CD4-positive, alpha-beta T cell treated with Interleukin-21 for 1 hour (primary cell): Measurements from ENCODE around the gene FGF21.
"Not testable (repeated sequence)": the region's sequence is repeated elsewhere in the genome, so short reads cannot be mapped to it uniquely, and the experiment has no call there.

Source experiments
- DNase-seq: peaks from one replicate; pipeline ENCODE4 v3.0.0-alpha.2; 2020

Gene FGF21

GRCh38 chr19:48752496-48753365 is 2.6 kb upstream of the FGF21 start, which contains the start of gene FUT1:
Gene FUT1, minus strand, starts transcription at chr19:48752641. Its CDS starts 1,360 bp downstream, at chr19:48751281.
- peak; percentile 47 for DNase-seq

- no peak for DNase-seq
Observed at GRCh38 chr19:48755787-48756186, 463 bp downstream of the FGF21 start.

- DNase-seq, result no peak
Observed at GRCh38 chr19:48756212-48756611, 888 bp downstream of the FGF21 start.

DNA sequence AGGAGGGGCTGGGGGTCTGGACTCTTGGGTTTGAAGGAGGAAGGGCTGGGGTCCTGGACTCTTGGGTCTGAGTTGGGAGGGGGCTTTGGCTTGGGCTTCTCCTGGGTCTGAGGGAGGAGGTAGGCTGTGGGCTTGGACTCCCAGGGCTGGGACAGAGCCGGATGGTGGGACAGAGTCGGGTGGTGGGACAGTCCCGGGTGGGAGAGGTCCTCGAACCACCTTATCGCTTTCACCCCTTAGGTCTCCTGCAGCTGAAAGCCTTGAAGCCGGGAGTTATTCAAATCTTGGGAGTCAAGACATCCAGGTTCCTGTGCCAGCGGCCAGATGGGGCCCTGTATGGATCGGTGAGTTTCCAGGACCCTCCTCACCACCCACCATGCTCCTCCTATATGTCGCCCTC is 1.4 kb downstream of the FGF21 start:
- DNase-seq, result no peak

DNA sequence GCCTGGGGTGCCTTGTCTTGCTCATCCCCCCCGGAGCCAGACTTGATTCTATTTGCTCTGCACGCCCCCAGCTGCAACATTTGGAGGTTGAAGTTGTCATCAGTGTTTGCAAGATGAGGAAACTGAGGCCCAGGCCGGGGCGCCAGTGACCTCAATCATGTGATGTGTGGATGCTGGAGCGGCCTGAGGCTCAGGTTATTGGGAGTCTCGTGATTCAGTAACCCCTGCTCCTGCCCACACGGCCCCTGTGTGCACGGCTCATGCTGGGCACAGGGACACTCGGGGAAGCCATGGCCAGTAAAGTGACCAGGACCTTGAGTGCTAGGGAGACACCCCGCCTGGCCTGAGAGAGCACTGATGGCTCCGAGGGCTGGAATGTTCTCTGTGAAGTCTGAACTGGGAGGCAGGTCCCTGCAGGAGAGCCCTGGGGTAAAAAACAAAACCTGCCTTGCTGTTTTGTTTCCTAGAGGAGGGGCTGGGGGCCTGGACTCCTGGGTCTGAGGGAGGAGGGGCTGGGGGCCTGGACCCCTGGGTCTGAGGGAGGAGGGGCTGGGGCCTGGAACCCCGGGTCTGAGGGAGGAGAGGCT is 1.9 kb downstream of the FGF21 start:
- no peak for DNase-seq

DNA sequence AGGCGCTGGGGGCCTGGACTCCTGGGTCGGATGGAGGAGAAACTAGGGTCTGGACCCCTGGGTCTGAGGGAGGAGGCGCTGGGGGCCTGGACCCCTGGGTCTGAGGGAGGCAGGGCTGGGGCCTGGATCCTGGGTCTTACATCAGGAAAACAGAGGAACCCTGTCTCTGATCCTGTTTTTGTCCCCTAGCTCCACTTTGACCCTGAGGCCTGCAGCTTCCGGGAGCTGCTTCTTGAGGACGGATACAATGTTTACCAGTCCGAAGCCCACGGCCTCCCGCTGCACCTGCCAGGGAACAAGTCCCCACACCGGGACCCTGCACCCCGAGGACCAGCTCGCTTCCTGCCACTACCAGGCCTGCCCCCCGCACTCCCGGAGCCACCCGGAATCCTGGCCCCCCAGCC is 2.4 kb downstream of the FGF21 start:
- no peak for DNase-seq

- DNase-seq, result no peak
Observed at GRCh38 chr19:48760504-48761205, 5.3 kb downstream of the FGF21 start.

DNA sequence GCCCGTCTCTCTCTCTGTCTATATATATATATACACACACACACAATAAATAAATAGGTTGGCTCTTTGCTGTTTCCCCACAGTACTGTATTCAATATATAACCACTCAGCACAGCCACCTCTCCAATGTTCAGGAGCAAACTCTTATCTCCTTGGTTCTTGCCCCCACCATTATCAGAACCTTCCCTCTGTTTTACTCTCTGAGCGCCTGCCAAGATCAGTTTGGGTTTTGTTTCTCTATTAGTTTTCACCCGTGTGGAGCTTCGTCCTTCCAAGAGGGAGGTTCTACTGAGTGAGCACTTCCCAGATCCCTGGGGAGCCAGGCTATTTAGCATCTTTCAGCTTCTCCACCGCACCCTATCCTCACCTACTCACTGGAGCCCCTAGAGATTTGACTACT is 10.5 kb downstream of the FGF21 start:
- DNase-seq, result not testable (repeated sequence)

DNA sequence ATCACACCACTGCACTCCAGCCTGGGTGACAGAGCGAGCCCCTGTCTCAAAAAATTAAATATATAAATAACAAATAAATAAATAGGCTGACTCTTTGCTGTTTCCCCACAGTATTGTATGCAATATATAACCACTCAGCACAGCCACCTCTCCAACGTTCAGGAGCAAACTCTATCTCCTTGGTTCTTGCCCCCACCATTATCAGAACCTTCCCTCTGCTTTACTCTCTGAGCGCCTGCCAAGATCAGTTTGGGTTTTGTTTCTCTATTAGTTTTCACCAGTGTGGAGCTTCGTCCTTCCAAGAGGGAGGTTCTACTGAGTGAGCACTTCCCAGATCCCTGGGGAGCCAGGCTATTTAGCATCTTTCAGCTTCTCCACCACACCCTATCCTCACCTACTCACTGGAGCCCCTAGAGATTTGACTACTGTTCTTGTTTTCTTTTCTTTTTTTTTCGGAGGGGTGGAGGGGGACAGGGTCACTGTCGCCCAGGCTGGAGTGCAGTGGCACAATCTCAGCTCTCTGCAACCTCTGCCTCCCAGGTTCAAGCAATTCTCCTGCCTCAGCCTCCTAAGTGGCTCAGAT is 12.9 kb downstream of the FGF21 start:
- DNase-seq, result not testable (repeated sequence)

- DNase-seq, result no peak
Observed at GRCh38 chr19:48768994-48769713, 13.8 kb downstream of the FGF21 start.

GRCh38 chr19:48770266-48770665 is 14.9 kb downstream of the FGF21 start:
- DNase-seq, result no peak

DNA sequence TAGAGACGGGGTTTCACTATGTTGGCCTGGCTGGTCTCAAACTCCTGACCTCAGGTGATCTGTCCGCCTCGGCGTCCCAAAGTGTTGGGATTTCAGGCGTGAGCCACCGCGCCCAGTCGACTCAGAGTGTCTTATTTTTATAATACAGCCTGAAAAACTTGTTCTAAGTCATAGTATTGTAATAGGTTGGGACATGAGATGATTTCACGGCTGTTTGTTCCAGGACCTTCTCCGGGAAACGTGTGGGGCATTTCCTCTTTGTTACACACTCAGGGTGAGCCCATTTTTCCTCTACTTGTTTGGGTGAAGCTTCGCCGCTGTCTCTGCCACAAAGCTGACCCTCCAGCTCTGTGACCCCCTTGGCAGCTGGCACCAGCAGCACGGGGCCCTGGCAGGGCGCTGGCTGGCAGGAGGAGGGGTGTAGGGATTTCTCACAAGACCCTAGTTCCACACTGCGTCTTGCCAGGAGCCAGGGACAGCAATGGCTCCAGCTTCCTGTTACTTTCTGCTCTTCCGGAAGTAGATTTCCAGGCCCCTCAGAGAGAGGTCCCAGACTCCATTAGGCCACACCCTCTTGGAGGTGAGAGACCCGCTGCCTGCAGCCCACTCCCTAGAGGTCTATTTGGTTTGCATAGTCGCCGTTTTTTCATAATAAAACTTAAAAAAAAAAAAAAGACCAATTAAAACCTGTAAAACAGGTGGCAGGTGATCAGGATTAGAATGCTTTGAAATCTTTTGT is 15.6 kb downstream of the FGF21 start:
- DNase-seq, result no peak

- DNase-seq, result no peak
Observed at GRCh38 chr19:48772503-48772953, 17.2 kb downstream of the FGF21 start.

- no peak for DNase-seq
Observed at GRCh38 chr19:48777139-48777538, 21.8 kb downstream of the FGF21 start.

GRCh38 chr19:48777720-48778119 is 22.4 kb downstream of the FGF21 start:
- no peak for DNase-seq

- DNase-seq, result no peak
Observed at GRCh38 chr19:48779636-48780035, 24.3 kb downstream of the FGF21 start.

DNA sequence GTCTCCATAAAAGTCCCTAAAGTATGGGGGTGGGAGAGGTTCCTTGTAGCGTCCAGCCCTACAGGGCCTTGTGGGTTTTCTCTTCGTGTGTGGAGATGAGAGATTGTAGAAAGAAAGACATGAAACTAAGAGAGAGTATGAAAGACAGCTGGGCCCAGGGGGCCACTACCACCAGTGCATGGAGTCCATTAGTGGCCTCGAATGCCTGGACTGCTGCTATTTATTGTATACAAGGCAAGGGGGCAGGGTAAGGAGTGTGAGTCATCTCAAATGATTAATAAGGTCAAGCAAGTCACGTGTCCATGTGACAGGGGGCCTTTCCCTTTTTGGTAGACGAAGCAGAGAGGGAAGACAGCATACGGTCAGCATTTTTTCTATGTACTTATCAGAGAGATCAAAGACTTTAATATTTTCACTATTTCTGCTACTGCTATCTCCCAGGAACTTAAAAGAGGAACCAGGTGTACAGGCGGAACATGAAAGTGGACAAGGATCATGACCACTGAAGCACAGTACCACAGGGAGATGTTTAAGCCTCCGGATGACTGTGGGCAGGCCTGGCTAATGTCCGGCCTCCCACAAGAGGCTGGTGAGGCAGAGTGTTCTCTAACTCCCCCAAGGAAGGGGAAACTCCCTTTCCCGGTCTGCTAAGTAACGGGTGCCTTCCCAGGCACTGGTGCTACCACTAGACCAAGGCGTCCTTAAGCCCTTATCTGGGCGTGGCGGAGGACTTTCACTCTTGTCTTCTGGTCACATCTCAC is 25.5 kb downstream of the FGF21 start:
- DNase-seq, result peak; percentile 9

- no peak for DNase-seq
Observed at GRCh38 chr19:48784527-48784926, 29.2 kb downstream of the FGF21 start.

GRCh38 chr19:48786422-48786821 is 31.1 kb downstream of the FGF21 start:
- DNase-seq, result not testable (repeated sequence)

DNA sequence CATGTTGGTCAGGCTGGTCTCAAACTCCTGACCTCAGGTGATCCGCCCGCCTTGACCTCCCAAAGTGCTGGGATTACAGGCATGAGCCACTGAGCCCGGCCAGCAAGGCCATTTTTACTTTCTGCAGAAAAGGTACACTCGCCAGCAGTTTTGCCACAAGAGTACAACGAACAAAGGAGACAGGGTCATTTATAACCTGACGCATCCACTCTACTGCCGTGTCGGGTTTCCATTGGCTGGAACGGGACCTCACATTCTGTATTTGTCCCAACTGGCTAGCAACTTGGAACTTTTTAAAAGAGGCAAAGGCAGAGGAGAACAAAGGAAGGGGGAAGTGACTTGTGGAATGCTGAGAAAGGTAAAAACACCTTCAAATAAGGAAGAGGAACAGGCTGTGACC is 32.0 kb downstream of the FGF21 start:
- DNase-seq, result not testable (repeated sequence)

DNA sequence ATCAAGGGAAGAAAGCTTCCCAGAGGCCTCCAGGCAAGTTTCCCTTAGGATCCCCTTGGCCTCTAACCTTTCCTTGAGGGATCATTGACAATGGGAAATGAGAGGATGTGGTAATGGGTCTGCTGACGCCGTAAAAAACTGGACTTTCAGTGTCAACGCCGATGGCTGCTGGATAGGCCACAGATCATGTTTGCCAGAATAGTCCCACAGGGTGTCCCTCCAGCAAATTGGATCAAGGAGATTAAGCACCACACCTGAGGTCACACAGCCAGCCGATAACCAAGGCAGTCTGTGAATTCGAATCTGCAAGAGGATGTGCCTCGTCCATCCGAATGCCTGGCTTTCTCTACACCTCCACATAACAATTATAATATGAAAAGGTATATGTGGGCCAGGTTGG is 37.9 kb downstream of the FGF21 start:
- no peak for DNase-seq
